K562 (cell line): ENCODE results near the gene TMEM117. TPM values are rescaled to one million over a fixed set of nuclear protein-coding genes. Genes with fewer than 3 reads are reported as not detected.

ENCODE experiments used
- ATAC-seq: fragments of 200-7000 bp; cut with Tn5 transposase; 3 replicates; pipeline ENCODE4 v1.9.1; 2020; ENCODE audit warnings: moderate library complexity
- BruUV-seq: library from RNA; stranded (reverse); fragments of 400-500 nt; replicated peaks from 2 replicates; lab custom pipeline; 2021; lab: Mats Ljungman, UMichigan
- CTCF ChIA-PET: fragments of 300-600 bp; formaldehyde crosslinking; extraction: SDS; loops from one replicate; lab custom pipeline; 2021; ENCODE audit warnings: low intra/inter-chr PET ratio; lab: Yijun Ruan, JAX
- POLR2A ChIA-PET: fragments of 300-600, 350-650 bp; sonication (Branson Sonifier 250); formaldehyde crosslinking; extraction: SDS; loops from one replicate; lab custom pipeline; 2021; ENCODE audit warnings: antibody characterized with exemption, inconsistent platforms; lab: Yijun Ruan, JAX
- DNase-seq, 4 experiments: peaks; one replicate each; pipeline versions ENCODE4 v3.0.0 to v3.0.0-alpha.2; 2011 to 2018; ENCODE audit warnings: low spot score in 3 of 4, mixed read lengths in 3 of 4; ENCODE audit errors: extremely low read depth in 1 of 4
- FAIRE-seq: peaks from 2 replicates; lab custom pipeline; 2011; peaks lifted over from hg19 to GRCh38; lab: Jason Lieb, UNC
- H2AFZ ChIP-seq: 2 replicates; pipeline ENCODE4 v1.6.0; 2011; ENCODE audit warnings: low read depth, low read length, control low read depth, inconsistent platforms
- H3K27ac ChIP-seq: fragments of 200-600 bp; 3 replicates; pipeline ENCODE4 v1.8.0; 2011; ENCODE audit warnings: low read depth, mild to moderate bottlenecking, control low read depth, inconsistent platforms, low read length, moderate library complexity, mixed read lengths; ENCODE audit errors: extremely low read depth
- H3K27me3 ChIP-seq, 2 experiments: fragments of 300-600 bp in 1 of 2; 2 replicates in 1 of 2; 3 replicates in 1 of 2; pipeline versions ENCODE4 v1.6.0 to v1.8.0; 2011; ENCODE audit warnings: inconsistent platforms in 2 of 2, low read length in 2 of 2, mild to moderate bottlenecking in 1 of 2, mixed read lengths in 1 of 2, moderate library complexity in 1 of 2; ENCODE audit not compliant: control insufficient read depth in 2 of 2, insufficient read depth in 2 of 2
- H3K36me3 ChIP-seq: fragments of 300-600 bp; 3 replicates; pipeline ENCODE4 v1.8.0; 2011; ENCODE audit warnings: mild to moderate bottlenecking, low read length, inconsistent platforms; ENCODE audit not compliant: control insufficient read depth, insufficient read depth
- H3K4me1 ChIP-seq, 2 experiments: fragments of 200-600 bp in 1 of 2; replicated peaks in 1 of 2; 2 replicates in 1 of 2; 3 replicates in 1 of 2; pipeline versions ENCODE4 v1.5.1 to v1.8.0; 2011; ENCODE audit warnings: inconsistent platforms in 2 of 2, low read length in 2 of 2, mild to moderate bottlenecking in 1 of 2, mixed read lengths in 1 of 2, moderate library complexity in 1 of 2; ENCODE audit not compliant: control insufficient read depth in 2 of 2, insufficient read depth in 2 of 2
- H3K4me2 ChIP-seq: 2 replicates; pipeline ENCODE4 v1.6.1; 2011; ENCODE audit warnings: low read length, control low read depth, inconsistent platforms, mixed read lengths; ENCODE audit not compliant: insufficient read depth
- H3K4me3 ChIP-seq: fragments of 200-600 bp; sonication (generic), shearing (Covaris generic); 2 replicates; pipeline ENCODE4 v1.5.1; 2016; ENCODE audit warnings: control low read depth, inconsistent platforms
- H3K79me2 ChIP-seq: fragments of 200-600 bp; 3 replicates; pipeline ENCODE4 v1.8.0; 2011; ENCODE audit warnings: low read length, inconsistent platforms; ENCODE audit not compliant: control insufficient read depth, insufficient read depth
- H3K9ac ChIP-seq, 2 experiments: 2 replicates each; pipeline versions ENCODE4 v1.6.0 to v1.6.1; 2011; ENCODE audit warnings: low read depth in 2 of 2, low read length in 2 of 2, control low read depth in 1 of 2, inconsistent platforms in 1 of 2, mild to moderate bottlenecking in 1 of 2, mixed read lengths in 1 of 2; ENCODE audit not compliant: insufficient read depth in 1 of 2
- H3K9me1 ChIP-seq: one replicate; pipeline ENCODE4 v1.6.0; 2011; ENCODE audit warnings: inconsistent platforms, mild to moderate bottlenecking, low read length, moderate library complexity; ENCODE audit not compliant: control insufficient read depth, insufficient read depth
- H3K9me3 ChIP-seq: replicated peaks from 2 replicates; pipeline ENCODE4 v1.5.1; 2011; ENCODE audit warnings: low read depth, low read length, inconsistent platforms; ENCODE audit not compliant: control insufficient read depth, insufficient read depth
- H4K20me1 ChIP-seq: replicated peaks from 2 replicates; pipeline ENCODE4 v1.6.1; 2011; ENCODE audit warnings: low read length, inconsistent platforms, mixed read lengths; ENCODE audit not compliant: control insufficient read depth, insufficient read depth
- CBX3 ChIP-seq, 2 experiments: IDR thresholded peaks; 1 replicate in 1 of 2; 2 replicates in 1 of 2; pipeline ENCODE4 v1.6.1; 2012; ENCODE audit warnings: inconsistent platforms in 2 of 2, low read length in 2 of 2, borderline replicate concordance in 1 of 2, control low read depth in 1 of 2
- ESRRA ChIP-seq: fragments of 450-650 bp; IDR thresholded peaks from 2 replicates; pipeline ENCODE4 v1.6.1; 2014; ENCODE audit warnings: low read depth, mild to moderate bottlenecking, moderate library complexity, borderline replicate concordance
- OTX1 ChIP-seq: fragments of 450-650 bp; formaldehyde crosslinking; IDR thresholded peaks from 2 replicates; pipeline ENCODE4 v1.4.0; 2022; ENCODE audit warnings: mild to moderate bottlenecking
- ZNF165 ChIP-seq: fragments of 250-450 bp; sonication (Bioruptor Pico); IDR thresholded peaks from 2 replicates; pipeline ENCODE4 v1.4.0; 2020; ENCODE audit warnings: borderline replicate concordance
- ZNF586 ChIP-seq: fragments of 450-650 bp; formaldehyde crosslinking; conservative IDR thresholded peaks from 2 replicates; pipeline ENCODE4 v1.4.0; 2020; ENCODE audit warnings: mild to moderate bottlenecking, moderate library complexity
- ZNF609 ChIP-seq: sonication (generic); formaldehyde crosslinking; IDR thresholded peaks from 2 replicates; pipeline ENCODE4 v1.8.1; 2023; ENCODE audit warnings: missing genetic modification reagents, mild to moderate bottlenecking, borderline replicate concordance
- WGBS: fragments of 100-300 bp; shearing (Covaris generic); methylation state at CpG from one replicate; pipeline ENCODE4 v1.1.6; 2016; ENCODE audit warnings: low coverage, mixed read lengths; ENCODE audit not compliant: insufficient coverage; ENCODE audit errors: missing lambda C conversion rate; 5-methylcytosine and 5-hydroxymethylcytosine counted together
- in situ Hi-C: fragments of 300-500 bp; cut with MboI; formaldehyde crosslinking; loops from 4 replicates; pipeline ENCODE4 v1.15.0; 2018; ENCODE audit warnings: inconsistent platforms, mixed read lengths
- intact Hi-C: fragments of 100-400 bp; cut with micrococcal nuclease; formaldehyde crosslinking; loops from 2 replicates; pipeline ENCODE4 v1.14.2; 2022
- polyA plus RNA-seq, 8 experiments: library from polyadenylated mRNA; depleted of rRNA in 4 of 8; stranded (reverse) in 5 of 8; unstranded in 3 of 8; fragments of >200 nt; fragmentation: Nextera tagmentation in 2 of 8; fragmentation: Illumina TruSeq in 1 of 8; extraction: Ambion mirVana in 2 of 8; extraction: Trizol in 1 of 8; gene quantifications; 2 replicates each; pipeline versions ENCODE4 v1.2.1 to v1.2.3, GENCODE V29; 2011 to 2014; ENCODE audit warnings: inconsistent platforms in 1 of 8, missing spikeins in 1 of 8
- total RNA-seq, 7 experiments: library from RNA; depleted of rRNA in 6 of 7; stranded (reverse); fragments of >200 nt in 6 of 7; fragmentation: Illumina TruSeq in 2 of 7; extraction: Trizol in 2 of 7; gene quantifications; 2 replicates each; pipeline versions ENCODE4 v1.2.1 to v1.2.3, GENCODE V29; 2011 to 2021; ENCODE audit warnings: low replicate concordance in 1 of 7

TMEM117 gene
- total and polyA plus RNA-seq, 9 of the 15 experiments (the other 6 are each of a cell fraction or from before 2014, with no cell fraction given): 0.31 to 2.8 (median 1.0) TPM

DNA sequence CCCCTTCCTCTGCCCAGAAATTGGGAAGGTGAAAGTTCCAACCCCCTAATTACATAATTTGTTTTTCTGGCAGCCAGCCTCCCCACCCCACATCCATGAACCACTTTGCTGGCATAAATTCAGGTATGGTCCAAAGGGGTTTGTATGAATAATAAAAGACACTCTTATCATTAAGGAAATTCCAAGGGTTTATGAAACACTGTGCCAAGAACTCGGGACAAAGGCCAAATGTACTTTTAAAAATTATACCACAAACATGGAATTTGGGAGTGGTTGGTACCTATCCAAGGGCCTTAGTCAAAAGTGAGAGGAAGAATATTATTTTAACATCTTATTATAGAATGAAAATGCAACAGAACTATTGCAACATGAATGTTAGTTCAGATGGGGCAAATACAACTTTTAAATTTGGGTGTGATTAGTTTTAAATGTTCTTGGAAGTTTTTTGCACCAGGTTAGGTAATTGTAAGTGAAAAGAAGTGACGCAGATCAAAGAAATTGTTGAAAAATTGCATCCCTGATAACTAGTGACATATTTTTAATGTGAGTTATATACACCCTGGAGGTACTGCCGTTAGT is 217.8 kb downstream of the TMEM117 start (continued):
- TF ChIP-seq ZNF609 (CRISPR knock-in tag) (no peak), ZNF165 (CRISPR knock-in tag) (no peak)

GRCh38 chr12:44054281-44054680 is 218.4 kb downstream of the TMEM117 start:
- in situ Hi-C loops (no loop called here), intact Hi-C loops (no loop called here)
- WGBS: 0% methylated on average over 3 of the region's 3 CpGs
- BruUV-seq: no TSS peak
- CTCF ChIA-PET: no interaction called here
- Histone ChIP-seq H3K9ac (no peak overlapping the region), H3K4me1 (no peaks in the 10 kb centered on the region), H3K4me2 (no peak overlapping the region), H4K20me1 (no peaks in the 10 kb centered on the region), H3K36me3 (no peaks in the 10 kb centered on the region), H3K79me2 (no peaks in the 10 kb centered on the region), H3K27me3 (no peaks in the 10 kb centered on the region), H3K9me3 (no peaks in the 10 kb centered on the region), H3K9me1 (no peaks in the 10 kb centered on the region), H3K4me3 (no peak overlapping the region), H3K27ac (no peak overlapping the region), H2AFZ (no peak overlapping the region)
- POLR2A ChIA-PET: no interaction called here
- DNase-seq (no peak), FAIRE-seq (no peak), ATAC-seq (no peak)
- TF ChIP-seq ZNF586 (CRISPR knock-in tag) (no peak), CBX3 (IDR thresholded peaks at IDR 0.05; ENCODE audit: borderline replicate concordance in 1 of 2, low read length in 2 of 2) (no peak), ESRRA (no peak), OTX1 (CRISPR knock-in tag) (no peak)
